ENCODE results near the gene MVD. TPM values are rescaled to one million over a fixed set of nuclear protein-coding genes. Genes with fewer than 3 reads are reported as not detected.

The MVD gene
- total RNA-seq, 1 experiment from 2014 or later = 141 TPM

DNA sequence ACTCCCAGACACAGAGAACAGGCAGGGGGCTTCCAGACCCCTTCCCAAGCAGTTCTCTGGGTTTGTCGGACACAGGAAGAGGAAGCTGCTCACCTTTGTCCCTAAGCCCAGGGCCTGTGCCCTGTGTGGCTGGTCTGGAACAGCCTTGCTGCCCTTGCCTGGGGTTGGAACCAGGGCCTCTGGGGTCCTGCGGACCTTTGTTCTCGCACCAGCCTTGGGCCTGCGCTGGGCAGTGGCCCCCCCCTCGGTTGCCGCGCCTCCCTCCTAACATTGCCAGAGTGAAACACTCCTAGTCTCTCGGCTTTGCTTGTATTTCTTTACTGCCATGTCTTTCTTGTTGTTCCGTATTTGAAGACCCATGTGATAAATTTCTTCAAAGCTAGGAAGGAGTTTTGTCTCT lies 33.1 kb downstream of the MVD start:
- H3K9me3 Mint-ChIP-seq (ENCODE audit: unreplicated experiment) = no peaks in the 10 kb centered on the region
- ChIA-PET CTCF (interaction anchor here (0.6 kb wide), 1 partner anchor 92 kb away, joined by 7 read pairs; no protein-coding TSS in a partner anchor), POLR2A (no interaction called here)
- no peak overlapping the region for H3K27ac Mint-ChIP-seq (ENCODE audit: unreplicated experiment)
- peaks cover 96% of the 10 kb centered on the region for H3K36me3 Mint-ChIP-seq (ENCODE audit: insufficient read depth, unreplicated experiment)
- no peaks in the 10 kb centered on the region for H3K27me3 Mint-ChIP-seq (ENCODE audit: insufficient read depth, unreplicated experiment)
- peaks cover 6% of the 10 kb centered on the region for H3K36me3 ChIP-seq (ENCODE audit: control insufficient read depth, insufficient read depth, low read length)
- TF ChIP-seq, protein P1, sequence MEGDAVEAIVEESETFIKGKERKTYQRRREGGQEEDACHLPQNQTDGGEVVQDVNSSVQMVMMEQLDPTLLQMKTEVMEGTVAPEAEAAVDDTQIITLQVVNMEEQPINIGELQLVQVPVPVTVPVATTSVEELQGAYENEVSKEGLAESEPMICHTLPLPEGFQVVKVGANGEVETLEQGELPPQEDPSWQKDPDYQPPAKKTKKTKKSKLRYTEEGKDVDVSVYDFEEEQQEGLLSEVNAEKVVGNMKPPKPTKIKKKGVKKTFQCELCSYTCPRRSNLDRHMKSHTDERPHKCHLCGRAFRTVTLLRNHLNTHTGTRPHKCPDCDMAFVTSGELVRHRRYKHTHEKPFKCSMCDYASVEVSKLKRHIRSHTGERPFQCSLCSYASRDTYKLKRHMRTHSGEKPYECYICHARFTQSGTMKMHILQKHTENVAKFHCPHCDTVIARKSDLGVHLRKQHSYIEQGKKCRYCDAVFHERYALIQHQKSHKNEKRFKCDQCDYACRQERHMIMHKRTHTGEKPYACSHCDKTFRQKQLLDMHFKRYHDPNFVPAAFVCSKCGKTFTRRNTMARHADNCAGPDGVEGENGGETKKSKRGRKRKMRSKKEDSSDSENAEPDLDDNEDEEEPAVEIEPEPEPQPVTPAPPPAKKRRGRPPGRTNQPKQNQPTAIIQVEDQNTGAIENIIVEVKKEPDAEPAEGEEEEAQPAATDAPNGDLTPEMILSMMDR (IDR thresholded peaks at IDR 0.05; ENCODE audit: insufficient read depth in 1 of 2, low read depth in 1 of 2, low read length in 1 of 2, severe bottlenecking in 1 of 2, unreplicated experiment in 1 of 2) = no peak
- H3K4me1 ChIP-seq = no peaks in the 10 kb centered on the region
- intact Hi-C loops (cut with micrococcal nuclease; ENCODE audit: unreplicated experiment) = no loop called here
- H3K4me1 Mint-ChIP-seq (ENCODE audit: low read depth, unreplicated experiment) = no peaks in the 10 kb centered on the region
- BruUV-seq (replicated peaks) = no TSS peak
- H3K4me3 ChIP-seq (ENCODE audit: low read depth, low read length) = no peak overlapping the region
- H3K4me3 Mint-ChIP-seq (ENCODE audit: unreplicated experiment) = no peak overlapping the region
- no peak for DNase-seq
- H3K9me3 ChIP-seq = no peaks in the 10 kb centered on the region
- no peaks in the 10 kb centered on the region for H3K27me3 ChIP-seq (replicated peaks; ENCODE audit: control insufficient read depth, insufficient read depth, low read length)

DNA sequence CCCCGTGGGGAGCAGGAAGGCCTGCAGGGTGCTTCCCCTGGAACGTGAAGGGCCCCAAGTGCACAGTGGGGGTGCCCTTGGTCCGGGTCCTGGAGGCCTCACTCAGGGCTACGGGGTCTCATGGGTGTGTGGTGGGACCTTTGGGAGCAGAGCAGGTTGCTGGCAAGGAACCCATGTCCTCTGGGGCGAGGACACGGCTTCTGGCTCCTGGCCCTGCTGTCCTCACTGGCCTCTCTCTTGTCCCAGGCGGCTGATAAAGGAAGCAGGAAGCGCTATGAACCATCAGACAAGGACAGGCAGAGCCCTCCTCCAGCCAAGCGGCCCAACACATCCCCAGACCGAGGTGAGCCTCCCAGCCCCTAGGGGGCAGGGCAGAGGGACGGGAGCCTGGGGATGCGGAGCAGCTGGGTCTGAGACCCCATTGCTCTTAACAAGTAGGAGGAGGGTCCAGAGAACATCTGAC lies 34.3 kb downstream of the MVD start:
- intact Hi-C loops (cut with micrococcal nuclease; ENCODE audit: unreplicated experiment) = no loop called here

DNA sequence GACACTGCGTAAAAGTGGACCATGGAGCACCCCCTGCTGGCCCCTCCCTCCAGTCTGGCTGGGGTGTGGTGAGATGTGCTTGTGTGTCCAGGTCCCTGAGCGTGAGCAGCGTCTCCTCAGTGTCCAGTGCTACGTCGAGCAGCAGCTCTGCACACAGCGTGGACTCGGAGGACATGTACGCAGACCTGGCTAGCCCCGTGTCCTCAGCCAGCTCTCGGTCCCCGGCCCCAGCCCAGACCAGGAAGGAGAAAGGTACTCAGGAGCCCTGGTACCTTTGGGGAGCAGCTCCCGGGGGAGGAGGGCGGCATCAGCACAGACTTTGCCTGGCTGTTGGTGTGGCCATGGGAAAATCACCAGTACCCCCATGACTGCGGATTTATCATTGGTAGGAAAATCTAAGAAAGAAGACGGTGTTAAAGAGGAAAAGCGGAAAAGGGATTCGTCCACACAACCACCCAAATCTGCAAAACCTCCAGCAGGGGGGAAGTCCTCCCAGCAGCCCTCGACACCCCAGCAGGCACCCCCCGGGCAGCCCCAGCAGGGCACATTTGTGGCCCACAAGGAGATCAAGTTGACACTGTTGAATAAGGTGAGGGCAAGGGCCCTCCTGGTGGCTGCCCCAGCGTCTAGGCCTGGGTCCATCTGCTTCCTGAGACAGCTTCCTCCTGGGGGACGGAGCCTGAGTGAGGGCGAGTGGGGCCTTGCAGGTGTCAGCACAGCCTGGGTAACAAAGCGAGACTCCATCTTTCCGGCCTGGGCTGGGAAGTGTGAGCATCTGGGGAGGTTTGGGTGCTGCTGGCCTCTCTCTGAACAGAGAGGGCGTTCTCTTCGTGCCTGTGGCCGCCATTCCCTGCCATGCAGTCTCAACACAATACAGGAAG lies 35.1 kb downstream of the MVD start:
- Mint-ChIP-seq H3K36me3 (ENCODE audit: insufficient read depth, unreplicated experiment) (peaks cover 97% of the 10 kb centered on the region), H3K27ac (ENCODE audit: unreplicated experiment) (no peak overlapping the region), H3K9me3 (ENCODE audit: unreplicated experiment) (no peaks in the 10 kb centered on the region), H3K4me1 (ENCODE audit: low read depth, unreplicated experiment) (no peaks in the 10 kb centered on the region), H3K4me3 (ENCODE audit: unreplicated experiment) (no peak overlapping the region), H3K27me3 (ENCODE audit: insufficient read depth, unreplicated experiment) (no peaks in the 10 kb centered on the region)
- H3K4me1 ChIP-seq = no peaks in the 10 kb centered on the region
- peaks cover 10% of the 10 kb centered on the region for H3K36me3 ChIP-seq (ENCODE audit: control insufficient read depth, insufficient read depth, low read length)
- DNase-seq = no peak
- ChIA-PET POLR2A (no interaction called here), CTCF (interaction anchor here (0.6 kb wide), 1 partner anchor 15 kb away, joined by 3 read pairs; no protein-coding TSS in a partner anchor)
- H3K9me3 ChIP-seq = no peaks in the 10 kb centered on the region
- intact Hi-C loops (cut with micrococcal nuclease; ENCODE audit: unreplicated experiment) = no loop called here
- no peaks in the 10 kb centered on the region for H3K27me3 ChIP-seq (replicated peaks; ENCODE audit: control insufficient read depth, insufficient read depth, low read length)
- TF ChIP-seq, protein P1 (IDR thresholded peaks at IDR 0.05; ENCODE audit: insufficient read depth in 1 of 2, low read depth in 1 of 2, low read length in 1 of 2, severe bottlenecking in 1 of 2, unreplicated experiment in 1 of 2) = no peak
- BruUV-seq (replicated peaks) = no TSS peak
- H3K4me3 ChIP-seq (ENCODE audit: low read depth, low read length) = no peak overlapping the region

More for the DNA sequence above, 34.3 kb downstream of the MVD start:
- H3K27me3 ChIP-seq (replicated peaks; ENCODE audit: control insufficient read depth, insufficient read depth, low read length) = no peaks in the 10 kb centered on the region
- H3K27me3 Mint-ChIP-seq (ENCODE audit: insufficient read depth, unreplicated experiment) = no peaks in the 10 kb centered on the region
- ChIA-PET POLR2A (interaction anchor here (1.0 kb wide), 1 partner anchor 9 kb away, joined by 4 read pairs; no protein-coding TSS in a partner anchor), CTCF (interaction anchor here (0.6 kb wide), 1 partner anchor 211 kb away, joined by 4 read pairs; no protein-coding TSS in a partner anchor)
- no peak overlapping the region for H3K4me3 Mint-ChIP-seq (ENCODE audit: unreplicated experiment)
- H3K4me3 ChIP-seq (ENCODE audit: low read depth, low read length) = no peak overlapping the region
- H3K36me3 Mint-ChIP-seq (ENCODE audit: insufficient read depth, unreplicated experiment) = peaks cover 97% of the 10 kb centered on the region
- no TSS peak for BruUV-seq (replicated peaks)
- DNase-seq = peak; percentile 60 to 77
- H3K9me3 Mint-ChIP-seq (ENCODE audit: unreplicated experiment) = no peaks in the 10 kb centered on the region
- TF ChIP-seq, protein P1 (IDR thresholded peaks at IDR 0.05; ENCODE audit: insufficient read depth in 1 of 2, low read depth in 1 of 2, low read length in 1 of 2, severe bottlenecking in 1 of 2, unreplicated experiment in 1 of 2) = peak; percentile 52 to 63
- no peaks in the 10 kb centered on the region for H3K4me1 ChIP-seq
- no peak overlapping the region for H3K27ac Mint-ChIP-seq (ENCODE audit: unreplicated experiment)
- H3K36me3 ChIP-seq (ENCODE audit: control insufficient read depth, insufficient read depth, low read length) = peaks cover 6% of the 10 kb centered on the region
- H3K4me1 Mint-ChIP-seq (ENCODE audit: low read depth, unreplicated experiment) = no peaks in the 10 kb centered on the region
- H3K9me3 ChIP-seq = no peaks in the 10 kb centered on the region

Measured in Caco-2 (cell line).